GM19468 (cell line): ENCODE results near the gene TMPRSS13.

ENCODE experiments used
- ATAC-seq: cut with Tn5 transposase; IDR thresholded peaks from one replicate; pipeline ENCODE4 v1.9.1; 2021; ENCODE audit warnings: mild to moderate bottlenecking, moderate library complexity, moderate number of reproducible peaks; ENCODE audit not compliant: unreplicated experiment; ENCODE audit errors: extremely low read depth

The TMPRSS13 gene

GRCh38 chr11:117901601-117902000, 27.6 kb downstream of the TMPRSS13 start:
- no peak for ATAC-seq

GRCh38 chr11:117900720-117901440, 28.3 kb downstream of the TMPRSS13 start:
- no peak for ATAC-seq

DNA sequence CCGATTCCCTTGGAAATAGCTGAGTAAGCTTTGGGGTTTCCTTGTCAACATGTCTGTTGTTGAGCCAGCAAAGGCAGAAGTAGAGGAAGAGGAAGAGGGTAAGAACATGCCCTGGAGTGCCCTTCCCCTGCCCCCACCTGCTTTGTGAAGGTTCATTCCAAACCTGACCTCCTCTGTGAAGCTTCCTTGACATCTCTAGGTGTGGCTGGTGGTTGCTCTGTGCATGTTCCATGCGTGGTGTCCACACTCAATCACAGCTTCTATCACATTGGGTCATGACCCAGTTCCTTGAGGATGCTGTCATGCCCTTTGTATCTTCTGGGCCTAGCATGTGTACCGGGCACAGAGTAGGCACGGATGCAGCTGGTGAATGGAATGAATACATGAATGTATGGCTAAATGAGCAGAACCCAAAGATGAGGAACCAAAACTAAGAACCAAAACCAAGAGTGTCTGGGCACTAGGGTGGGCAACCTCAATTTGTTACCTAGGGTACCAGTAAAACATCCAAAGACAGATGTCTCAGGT, 29.0 kb downstream of the TMPRSS13 start:
- peak; percentile 37 for ATAC-seq

GRCh38 chr11:117898059-117898458, 31.1 kb downstream of the TMPRSS13 start:
- no peak for ATAC-seq

DNA sequence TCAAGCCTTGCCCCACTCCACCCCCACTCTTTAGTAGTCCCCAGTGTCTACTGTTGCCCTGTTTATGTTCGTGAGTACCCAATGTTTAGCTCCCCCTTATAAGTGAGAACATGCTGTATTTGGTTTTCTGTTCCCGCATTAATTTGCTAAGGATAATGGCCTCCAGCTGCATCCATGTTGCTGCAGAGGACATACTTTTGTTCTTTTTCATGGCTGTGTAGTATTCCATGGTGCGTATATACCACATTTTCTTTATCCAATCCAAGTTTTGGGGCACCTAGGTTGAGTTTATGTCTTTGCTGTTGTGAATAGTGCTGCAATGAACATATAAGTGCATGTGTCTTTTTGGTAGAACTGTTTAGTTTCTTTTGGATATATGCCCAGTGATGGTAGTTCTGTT, 36.6 kb downstream of the TMPRSS13 start:
- ATAC-seq, result no peak

DNA sequence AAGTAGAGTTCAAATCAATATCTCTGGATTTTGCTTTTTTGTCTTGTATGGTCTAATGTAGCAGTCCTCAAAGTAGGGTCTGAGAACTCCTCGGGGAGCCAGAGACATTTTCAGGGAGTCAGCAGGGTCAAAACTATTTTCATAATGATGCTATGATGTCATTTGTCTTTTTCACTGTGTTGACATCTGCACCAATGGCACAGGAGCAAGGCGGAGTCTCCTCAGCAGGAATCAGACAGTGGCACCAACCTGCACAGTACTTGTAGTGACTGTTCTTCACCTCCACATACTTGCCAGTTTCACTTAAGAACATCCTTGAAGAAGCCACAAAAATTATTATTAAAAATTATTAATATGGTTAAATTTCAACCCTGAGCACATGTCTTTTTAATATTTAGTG, 37.8 kb downstream of the TMPRSS13 start:
- ATAC-seq, result no peak

DNA sequence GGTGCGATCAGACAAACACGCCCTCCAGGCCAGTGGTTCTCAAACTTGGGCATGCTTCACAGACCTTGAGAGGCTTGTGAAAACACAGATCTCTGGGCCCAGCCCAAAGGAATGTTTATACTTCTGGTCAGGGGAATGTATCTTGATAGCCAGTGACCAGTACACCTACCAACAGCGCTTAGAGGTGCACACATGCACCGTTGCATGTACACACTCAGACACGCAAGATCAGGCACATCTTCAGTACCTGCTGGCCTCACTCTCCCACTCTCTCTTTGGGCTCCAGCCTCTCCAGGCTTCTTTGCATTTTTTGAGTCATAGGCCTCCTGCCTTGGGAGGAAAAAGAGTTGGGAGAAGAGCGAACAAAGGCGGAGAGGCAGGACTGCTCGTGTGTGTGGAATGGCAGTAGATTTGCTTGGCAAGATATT, 41.0 kb downstream of the TMPRSS13 start:
- no peak for ATAC-seq

DNA sequence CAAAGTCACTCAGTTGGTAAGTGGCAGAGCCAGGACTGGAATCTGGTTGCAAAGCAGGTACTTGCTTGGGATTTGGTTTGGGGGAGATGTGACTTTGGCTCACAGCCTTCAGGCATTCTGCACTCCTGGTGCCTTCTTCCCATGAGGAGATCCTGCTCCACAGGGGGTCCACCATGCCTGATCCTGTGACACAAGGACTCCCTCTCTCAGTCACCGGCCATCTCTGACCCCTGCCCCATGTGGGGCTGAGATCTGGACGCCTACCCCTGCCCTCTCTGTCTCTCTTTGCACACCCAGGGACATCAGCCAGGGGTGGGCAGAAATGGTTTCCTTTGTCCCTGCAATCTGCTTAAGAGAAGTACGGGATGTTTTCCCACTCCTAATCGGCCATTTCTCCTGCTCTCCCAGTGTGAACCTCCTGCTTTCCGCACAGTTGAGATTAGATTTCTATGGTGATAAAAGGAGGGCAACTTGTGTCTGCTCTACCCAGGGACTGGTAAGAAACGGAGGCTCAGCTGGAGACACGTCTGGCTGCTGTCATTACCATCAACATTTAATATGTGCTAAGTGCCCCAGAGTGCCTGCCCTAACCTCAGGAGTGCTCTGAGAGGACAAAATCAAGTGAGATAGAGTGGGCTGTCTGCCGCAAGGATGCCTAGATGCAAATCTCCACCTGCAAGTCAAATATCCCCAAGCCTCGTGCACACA, 41.6 kb downstream of the TMPRSS13 start:
- ATAC-seq, result no peak

- ATAC-seq, result no peak
These were observed 43.4 kb downstream of the TMPRSS13 start for GRCh38 chr11:117885777-117886176.

- ATAC-seq, result no peak
These were observed 44.2 kb downstream of the TMPRSS13 start for GRCh38 chr11:117884994-117885393.

GRCh38 chr11:117883063-117883462, 46.1 kb downstream of the TMPRSS13 start:
- no peak for ATAC-seq

- ATAC-seq, result no peak
These were observed 46.8 kb downstream of the TMPRSS13 start for GRCh38 chr11:117882311-117882905.

DNA sequence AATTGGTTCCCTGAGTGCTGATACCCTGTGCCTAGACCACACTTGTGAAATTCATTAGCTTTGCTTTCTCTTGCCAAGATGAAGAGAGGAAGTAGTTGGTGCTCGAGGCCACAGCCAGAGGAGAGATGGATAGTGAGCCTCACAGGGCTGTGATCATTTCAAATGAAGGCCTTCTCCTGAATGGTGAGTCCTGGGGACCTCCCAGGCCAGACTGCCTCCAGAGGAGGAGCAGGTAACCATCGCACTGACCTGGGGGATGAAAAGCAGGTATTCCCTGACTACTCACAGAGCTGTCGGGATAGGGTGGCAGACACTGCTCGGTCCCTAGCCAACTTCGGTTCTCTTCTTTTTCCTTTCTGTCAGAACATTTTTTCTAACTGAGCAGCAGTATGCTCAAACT, 48.0 kb downstream of the TMPRSS13 start:
- ATAC-seq, result no peak

DNA sequence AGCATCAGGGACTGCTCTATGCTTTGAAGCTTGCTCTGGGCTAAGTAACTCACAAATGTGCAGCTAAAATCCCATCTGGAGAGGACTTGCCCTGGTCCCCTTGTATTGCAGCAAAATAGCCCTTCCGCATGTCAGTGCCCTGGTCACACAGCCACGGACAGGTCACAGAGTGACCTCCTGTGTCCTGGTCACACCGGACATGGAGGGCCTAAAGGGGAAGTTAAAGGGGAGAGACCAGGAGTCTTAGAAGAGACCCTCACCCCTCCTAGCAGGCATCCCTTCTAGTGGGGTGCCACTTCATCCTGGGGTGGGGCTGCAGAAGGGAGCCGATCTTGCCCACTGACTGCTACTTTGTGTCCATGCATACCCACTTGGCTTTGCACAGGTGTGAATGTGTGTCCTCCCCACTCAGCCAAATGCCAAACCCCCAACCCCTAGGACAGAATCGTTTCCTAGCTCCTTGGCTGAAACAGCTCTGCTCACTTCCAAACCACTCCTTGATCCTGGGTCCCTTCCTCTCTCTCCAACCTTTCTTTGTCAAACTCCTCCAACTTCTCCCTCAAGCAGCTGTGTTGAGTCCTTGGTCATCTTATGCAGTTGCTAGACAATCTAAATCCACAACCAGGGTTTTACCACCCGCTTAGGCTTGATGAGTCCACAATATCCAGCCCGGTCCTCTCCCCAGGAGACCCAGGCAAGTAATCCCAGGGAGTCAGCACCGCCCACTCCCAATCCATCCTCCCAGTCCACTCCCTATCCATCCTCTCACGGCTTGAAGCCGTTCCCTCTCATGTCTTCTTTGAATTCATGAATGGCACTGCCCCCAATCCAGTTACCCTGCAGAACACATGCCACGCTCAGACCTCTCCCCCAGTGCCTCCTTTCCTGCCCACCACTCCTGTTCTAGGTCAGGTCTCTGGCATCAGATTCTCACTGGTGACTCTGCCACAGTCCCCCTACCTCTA, 49.4 kb downstream of the TMPRSS13 start:
- no peak for ATAC-seq

GRCh38 chr11:117878939-117879475, 50.2 kb downstream of the TMPRSS13 start:
- no peak for ATAC-seq

- ATAC-seq, result no peak
These were observed 50.8 kb downstream of the TMPRSS13 start for GRCh38 chr11:117878314-117878938.

DNA sequence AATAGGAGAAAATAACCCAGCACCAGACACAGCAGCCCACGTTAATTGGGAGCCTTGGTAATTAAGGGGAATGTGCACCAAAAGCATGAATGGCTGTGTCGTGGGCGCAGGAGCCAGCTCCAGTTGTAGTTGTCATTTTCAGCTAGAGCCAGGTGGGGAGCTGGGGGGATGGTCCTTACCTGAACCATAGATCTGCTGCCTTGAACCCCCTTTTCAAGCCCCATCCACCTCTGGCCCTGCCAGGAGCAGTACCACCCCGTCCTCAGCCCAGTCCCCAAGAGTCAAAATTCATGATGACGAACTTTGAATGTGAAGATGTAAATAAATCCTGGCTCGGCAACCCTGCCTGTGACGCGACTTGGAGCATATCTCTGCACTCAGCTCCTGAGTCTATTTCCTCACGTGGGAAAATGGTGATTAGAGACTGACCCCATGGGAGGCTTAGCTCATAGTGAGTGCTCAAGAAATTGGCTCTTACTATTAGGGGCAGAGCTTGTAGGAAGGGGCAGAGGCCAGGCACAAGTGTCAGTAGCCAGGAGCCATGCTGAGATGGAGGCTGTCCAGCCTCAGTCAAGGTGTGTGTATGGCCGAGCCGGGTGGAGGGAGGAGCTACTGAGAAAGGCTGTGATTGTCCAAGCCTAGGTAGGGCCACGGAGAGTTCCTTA, 52.0 kb downstream of the TMPRSS13 start:
- no peak for ATAC-seq

DNA sequence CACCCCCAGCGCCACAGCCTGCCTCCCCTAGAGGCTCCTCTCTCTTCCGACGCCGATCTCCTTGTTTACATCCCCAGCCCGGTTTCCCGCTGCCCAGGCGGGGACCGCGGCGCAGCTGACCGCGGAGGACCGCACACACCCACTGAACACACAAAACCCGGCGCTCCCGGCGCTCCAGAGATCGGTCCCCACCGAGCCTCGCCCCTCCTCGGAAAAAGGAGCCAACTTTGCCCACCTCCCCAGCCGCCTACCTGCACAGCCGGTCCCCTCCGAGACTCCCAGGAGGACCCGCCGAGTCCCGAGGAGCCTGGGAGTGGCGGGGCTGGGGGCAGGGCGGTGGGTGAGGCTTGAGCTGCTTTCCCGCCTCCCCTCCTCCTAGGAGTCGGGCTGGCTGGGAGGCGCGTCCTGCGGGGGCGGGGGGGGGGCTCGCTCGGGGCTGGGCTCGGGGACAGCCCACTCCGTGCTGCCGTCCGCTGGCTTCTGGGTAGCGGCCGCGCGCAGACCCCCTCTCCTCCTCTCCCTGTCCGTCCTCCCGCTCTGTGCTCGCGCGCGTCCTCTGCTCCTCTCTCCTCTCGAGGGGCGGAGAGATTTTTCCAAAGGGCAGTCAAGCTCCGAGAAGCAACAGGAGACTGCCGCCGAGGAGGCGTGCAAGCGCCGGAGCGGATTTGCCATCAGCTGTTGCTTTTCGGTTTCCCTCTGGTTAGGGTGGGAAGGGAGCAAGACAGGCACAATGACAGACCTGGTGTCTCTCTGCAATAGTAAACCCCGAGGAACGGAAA, 52.7 kb downstream of the TMPRSS13 start, which contains the start of gene FXYD6:
TSS of gene FXYD6 (minus strand) at position 318 of the 779 bp plus-strand sequence. CDS start 33,882 bp downstream, outside the sequence.
- ATAC-seq, result no peak
